HK-2 (cell line): ENCODE measurements around the gene ERLIN1.
A peak's percentile ranks its signal among the peaks of the same experiment; 100 is the strongest.

Source experiments
- DNase-seq: peaks from one replicate; pipeline ENCODE4 v3.0.0-alpha.2; 2018; ENCODE audit not compliant: unreplicated experiment

The ERLIN1 gene

GRCh38 chr10:100172349-100172748 is 13.5 kb downstream of the ERLIN1 start:
- no peak for DNase-seq

GRCh38 chr10:100168313-100168643 is 17.6 kb downstream of the ERLIN1 start:
- no peak for DNase-seq

- no peak for DNase-seq
Observed at GRCh38 chr10:100167553-100168312, 18.1 kb downstream of the ERLIN1 start.

GRCh38 chr10:100163704-100164621 is 21.9 kb downstream of the ERLIN1 start:
- DNase-seq, result no peak

GRCh38 chr10:100162696-100163095 is 23.1 kb downstream of the ERLIN1 start:
- no peak for DNase-seq

- no peak for DNase-seq
Observed at GRCh38 chr10:100158044-100158805, 27.6 kb downstream of the ERLIN1 start.

- DNase-seq, result no peak
Observed at GRCh38 chr10:100157156-100157555, 28.7 kb downstream of the ERLIN1 start.

GRCh38 chr10:100155936-100156335 is 29.9 kb downstream of the ERLIN1 start:
- no peak for DNase-seq

- no peak for DNase-seq
Observed at GRCh38 chr10:100154666-100155065, 31.2 kb downstream of the ERLIN1 start.

GRCh38 chr10:100153239-100153825 is 32.5 kb downstream of the ERLIN1 start:
- DNase-seq, result no peak

GRCh38 chr10:100151723-100152300 is 34.0 kb downstream of the ERLIN1 start:
- DNase-seq, result no peak

GRCh38 chr10:100148353-100149211 is 37.2 kb downstream of the ERLIN1 start:
- DNase-seq, result peak; percentile 27

- no peak for DNase-seq
Observed at GRCh38 chr10:100146875-100147650, 38.8 kb downstream of the ERLIN1 start.

- DNase-seq, result no peak
Observed at GRCh38 chr10:100146398-100146797, 39.4 kb downstream of the ERLIN1 start.

- DNase-seq, result no peak
Observed at GRCh38 chr10:100143756-100144155, 42.1 kb downstream of the ERLIN1 start.

- no peak for DNase-seq
Observed at GRCh38 chr10:100141446-100142087, 44.3 kb downstream of the ERLIN1 start.

GRCh38 chr10:100140070-100140469 is 45.8 kb downstream of the ERLIN1 start:
- no peak for DNase-seq

- DNase-seq, result no peak
Observed at GRCh38 chr10:100138921-100139496, 46.8 kb downstream of the ERLIN1 start.

- no peak for DNase-seq
Observed at GRCh38 chr10:100135486-100135885, 50.3 kb downstream of the ERLIN1 start.
